GM18870 (cell line): ENCODE results near the gene SBDS.
"Not testable (repeated sequence)": the region's sequence is repeated elsewhere in the genome, so short reads cannot be mapped to it uniquely, and the experiment has no call there.

Experiments
- ATAC-seq: cut with Tn5 transposase; IDR thresholded peaks from one replicate; pipeline ENCODE4 v1.9.1; 2021; ENCODE audit warnings: moderate library complexity; ENCODE audit not compliant: unreplicated experiment

Gene SBDS

GRCh38 chr7:66996444-66997191 lies 1.2 kb upstream of the SBDS start, which contains the start of gene TYW1:
Gene TYW1, plus strand, starts transcription at chr7:66996833. Its CDS starts 146 bp downstream, at chr7:66996979.
- peak; percentile 75 for ATAC-seq

DNA sequence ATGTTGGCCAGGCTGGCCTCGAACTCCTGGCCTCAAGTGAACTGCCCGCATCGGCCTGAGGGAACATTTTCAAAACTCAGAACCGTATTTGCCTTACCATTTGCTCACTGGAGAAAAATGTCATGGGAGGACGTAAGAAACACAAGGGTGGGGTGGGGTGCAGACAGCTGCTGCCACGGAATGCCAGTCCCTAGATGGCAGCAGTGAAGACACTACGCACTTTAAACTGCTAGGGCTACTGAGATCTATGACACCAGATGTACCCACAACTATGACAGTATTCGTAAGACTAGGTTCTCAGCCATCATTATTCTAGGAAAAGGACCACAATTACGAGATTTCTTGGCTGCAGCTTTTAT lies 716 bp downstream of the SBDS start:
- peak; percentile 28 for ATAC-seq

DNA sequence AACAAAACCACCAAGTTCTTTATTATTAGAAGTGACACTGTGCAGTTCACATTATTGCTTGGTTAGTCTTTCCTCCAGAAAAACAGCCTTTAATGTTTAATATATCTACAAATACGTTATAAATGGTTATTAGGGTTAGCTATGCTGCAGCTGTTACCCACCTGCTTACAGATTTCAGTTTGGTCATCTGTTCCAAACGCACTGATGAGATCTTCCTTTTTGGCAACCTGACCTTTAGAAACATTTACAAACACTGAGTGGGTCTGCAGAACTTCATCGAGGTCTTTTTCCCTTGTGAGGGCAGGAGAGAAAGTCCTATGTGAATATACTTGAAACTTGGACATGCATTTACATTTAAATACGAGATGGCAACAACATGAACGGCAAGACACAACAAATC lies 1.3 kb downstream of the SBDS start:
- ATAC-seq, result not testable (repeated sequence)

DNA sequence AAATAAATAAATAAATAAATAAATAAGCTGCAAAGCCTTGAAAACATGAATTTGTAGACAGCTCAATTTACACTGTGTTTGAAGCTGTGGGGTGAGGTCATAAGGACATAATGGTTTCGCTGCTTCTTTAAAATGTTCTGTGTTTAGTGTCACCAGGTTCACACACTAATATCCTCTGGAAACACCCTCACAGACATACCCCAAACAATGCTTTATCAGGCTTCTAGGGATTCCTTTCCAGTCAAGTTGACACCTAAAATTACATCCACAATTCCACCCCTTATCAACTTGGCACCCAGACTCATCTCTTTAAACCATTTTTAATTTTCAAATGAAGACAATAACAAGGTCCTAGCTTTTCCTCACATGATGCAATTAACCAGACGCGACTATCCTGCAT lies 5.8 kb downstream of the SBDS start:
- not testable (repeated sequence) for ATAC-seq

GRCh38 chr7:66980336-66980735 lies 15.1 kb downstream of the SBDS start:
- ATAC-seq, result not testable (repeated sequence)

DNA sequence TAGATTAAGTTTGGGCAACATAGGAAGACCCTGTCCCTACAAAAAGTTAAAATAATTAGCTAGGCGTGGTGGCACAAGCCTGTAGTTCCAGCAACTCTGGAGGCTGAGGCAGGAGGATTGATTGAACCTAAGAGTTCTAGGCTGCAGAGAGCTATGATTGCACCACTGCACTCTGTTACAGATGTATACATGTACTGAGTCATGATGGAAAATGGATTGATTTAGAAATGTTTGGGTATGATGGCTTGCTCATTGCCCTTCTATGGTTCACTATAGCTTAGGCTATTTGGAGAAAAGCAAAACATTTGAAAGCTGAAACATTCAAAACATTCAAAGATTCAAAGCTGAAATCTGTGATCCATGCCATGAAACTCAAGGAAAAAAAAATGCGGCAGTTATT lies 16.4 kb downstream of the SBDS start:
- not testable (repeated sequence) for ATAC-seq

GRCh38 chr7:66978312-66978711 lies 17.1 kb downstream of the SBDS start:
- not testable (repeated sequence) for ATAC-seq

- ATAC-seq, result no peak
Measured at GRCh38 chr7:66974986-66975590, 20.3 kb downstream of the SBDS start.

DNA sequence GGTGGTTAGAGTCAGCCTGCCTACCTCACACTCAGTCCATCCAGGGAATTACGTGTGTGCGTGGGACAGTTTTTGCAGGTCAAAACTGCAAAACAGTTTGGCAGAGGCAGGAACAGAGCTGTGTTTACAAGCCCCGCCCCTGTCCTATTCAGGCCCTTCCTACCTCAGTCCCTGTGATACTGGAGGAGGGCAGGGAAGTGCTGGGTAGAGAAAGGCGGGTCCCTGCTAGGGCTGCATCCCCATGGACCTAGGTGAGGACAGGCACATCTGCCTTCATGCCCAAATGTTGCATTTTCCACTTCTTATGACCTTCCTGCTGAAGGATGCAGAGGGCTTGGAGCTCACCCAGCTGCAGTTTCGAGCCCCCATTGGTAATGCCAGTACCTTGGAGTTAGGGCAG lies 25.1 kb downstream of the SBDS start:
- ATAC-seq, result no peak

GRCh38 chr7:66969001-66969400 lies 26.4 kb downstream of the SBDS start:
- ATAC-seq, result not testable (repeated sequence)

DNA sequence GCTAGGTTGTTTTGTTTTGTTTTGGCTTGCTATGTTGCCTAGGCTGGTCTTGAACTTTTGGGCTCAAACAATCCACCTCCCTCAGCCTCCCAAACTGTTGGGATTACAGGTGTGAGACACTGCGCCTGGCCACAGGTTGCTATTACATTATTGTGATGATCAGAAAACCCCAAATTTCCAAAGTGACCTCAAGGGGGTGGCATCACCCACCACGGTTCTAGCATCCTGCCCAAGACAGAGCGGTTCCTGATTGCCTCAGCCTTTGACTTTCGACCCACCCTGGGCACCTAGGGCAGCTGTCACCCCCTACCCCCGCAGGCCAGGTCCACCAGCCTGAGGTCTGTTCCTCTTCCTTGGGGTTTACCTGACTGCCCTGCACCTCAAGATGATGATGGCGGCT lies 28.4 kb downstream of the SBDS start:
- ATAC-seq, result no peak

GRCh38 chr7:66964411-66964810 lies 31.0 kb downstream of the SBDS start:
- no peak for ATAC-seq

DNA sequence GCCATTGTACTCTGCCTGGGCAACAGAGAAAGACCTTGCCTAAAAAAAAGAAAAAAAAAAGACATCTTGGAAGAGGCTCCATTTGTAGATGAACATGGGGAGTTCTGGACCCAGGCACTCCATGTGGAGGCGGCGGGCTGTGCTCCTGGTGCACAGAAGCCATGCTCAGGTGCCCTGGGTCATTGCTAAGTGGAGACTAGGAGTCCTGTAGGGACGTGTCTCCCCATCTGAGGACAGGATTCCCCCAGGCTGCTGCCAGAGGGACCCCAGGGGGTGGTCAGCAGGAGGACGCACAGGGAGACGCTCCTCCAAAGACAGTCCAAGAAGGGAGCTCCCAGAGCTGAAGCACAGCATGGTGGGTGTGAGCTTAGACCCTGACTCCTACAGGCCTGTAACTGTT lies 34.3 kb downstream of the SBDS start:
- no peak for ATAC-seq

- ATAC-seq, result no peak
Measured at GRCh38 chr7:66960192-66960591, 35.2 kb downstream of the SBDS start.

DNA sequence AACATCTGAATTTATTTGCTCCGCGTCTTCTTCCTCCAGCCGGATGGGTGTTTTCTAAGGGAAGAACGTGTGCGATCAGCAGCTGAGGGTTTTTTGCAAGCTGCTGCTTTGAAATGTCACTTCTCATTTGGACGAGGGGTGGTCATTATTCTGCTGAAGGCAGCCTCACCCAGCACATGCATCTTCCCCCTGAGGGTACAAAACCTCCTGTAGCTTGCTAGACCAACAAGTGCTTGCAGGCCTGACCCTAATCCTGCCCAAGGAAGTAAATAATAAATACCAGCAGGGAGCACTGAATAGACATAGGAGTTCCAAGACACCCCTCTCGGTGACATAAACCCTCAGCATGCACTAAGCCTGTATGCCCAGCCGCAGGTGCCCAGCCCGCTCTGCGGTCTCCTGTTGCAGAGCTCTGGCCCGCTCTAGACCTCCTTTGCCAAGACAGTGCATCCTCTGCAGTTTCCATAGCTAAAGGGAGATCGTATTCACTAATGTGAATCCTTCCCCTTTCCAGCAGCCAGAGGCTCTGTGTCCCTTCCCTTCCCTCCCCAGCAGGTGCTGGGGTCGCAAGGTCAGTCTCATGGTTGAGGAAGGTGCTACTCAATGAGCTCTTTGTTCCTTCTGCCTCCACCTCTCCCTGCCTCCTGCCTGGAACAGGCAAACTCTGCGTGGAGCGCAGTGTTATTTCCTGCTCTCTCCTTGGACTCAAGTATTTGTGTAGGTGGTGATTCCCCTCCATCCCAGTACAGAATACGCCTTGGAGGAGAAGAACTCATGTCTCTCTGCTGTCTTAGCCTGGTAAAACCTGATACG lies 36.6 kb downstream of the SBDS start:
- no peak for ATAC-seq

DNA sequence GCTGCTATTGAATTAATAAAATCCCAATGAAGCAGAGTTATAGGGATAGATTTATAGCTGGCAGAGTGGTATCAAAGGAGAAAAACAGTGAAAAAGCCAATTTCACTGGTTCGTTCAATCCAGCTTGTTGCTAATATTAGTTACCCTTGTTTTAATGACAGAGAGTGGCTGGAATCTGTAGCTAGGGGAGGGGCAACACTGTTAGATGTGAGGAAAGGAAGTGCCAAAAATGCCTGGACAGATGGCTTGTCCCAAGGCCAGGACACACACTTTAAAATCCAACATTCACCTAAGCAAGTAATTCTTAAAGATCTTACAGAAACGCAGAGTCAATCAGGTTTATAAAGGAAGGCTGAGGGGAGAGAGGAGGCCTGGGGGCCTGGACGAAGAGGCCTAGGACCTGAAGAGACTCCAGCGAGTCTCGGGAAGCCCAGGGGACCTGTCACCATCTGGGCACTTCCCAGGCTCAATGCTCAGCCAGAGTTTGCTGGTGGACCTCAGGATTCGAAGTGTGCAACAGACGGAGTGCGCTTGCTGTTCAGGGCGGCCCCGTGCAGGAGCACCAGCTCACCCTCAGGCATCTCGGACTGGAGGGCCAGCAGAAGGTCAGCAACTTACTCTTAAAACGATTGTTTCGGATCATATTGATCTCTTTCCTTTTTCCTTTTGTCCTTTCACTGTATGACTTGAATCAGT lies 37.6 kb downstream of the SBDS start:
- ATAC-seq, result no peak

- ATAC-seq, result no peak
Measured at GRCh38 chr7:66953044-66953427, 42.4 kb downstream of the SBDS start.

GRCh38 chr7:66952343-66953043 lies 42.9 kb downstream of the SBDS start:
- ATAC-seq, result no peak

- no peak for ATAC-seq
Measured at GRCh38 chr7:66950763-66951162, 44.6 kb downstream of the SBDS start.

- no peak for ATAC-seq
Measured at GRCh38 chr7:66950311-66950710, 45.1 kb downstream of the SBDS start.
